Suprapubic skin (tissue), 4 donors: ENCODE data around the gene ITPRIPL1. TPM values are rescaled to one million over a fixed set of nuclear protein-coding genes. Genes with fewer than 3 reads are reported as not detected.
"Not testable (repeated sequence)": the region's sequence is repeated elsewhere in the genome, so short reads cannot be mapped to it uniquely, and the experiment has no call there.

Experiments used
- DNase-seq, 2 donors: peaks; one replicate each; pipeline ENCODE4 v3.0.0-alpha.2; 2019; ENCODE audit warnings: low spot score in 2 of 2
- H3K27ac ChIP-seq: fragments of 200-600 bp; sonication (generic); one replicate; pipeline ENCODE4 v1.5.1; 2019
- H3K27me3 ChIP-seq: fragments of 200-600 bp; sonication (generic); one replicate; pipeline ENCODE4 v1.5.1; 2019
- H3K36me3 ChIP-seq: fragments of 200-600 bp; sonication (generic); one replicate; pipeline ENCODE4 v1.5.1; 2019
- H3K4me1 ChIP-seq: fragments of 200-600 bp; sonication (generic); one replicate; pipeline ENCODE4 v1.5.1; 2019
- H3K4me3 ChIP-seq: fragments of 200-600 bp; sonication (generic); one replicate; pipeline ENCODE4 v1.5.1; 2019; ENCODE audit warnings: mild to moderate bottlenecking
- H3K9me3 ChIP-seq: fragments of 200-600 bp; sonication (generic); one replicate; pipeline ENCODE4 v1.5.1; 2019
- EP300 ChIP-seq: sonication (generic); formaldehyde crosslinking; IDR thresholded peaks from one replicate; pipeline ENCODE4 v1.6.1; 2017; ENCODE audit warnings: antibody characterized with exemption
- POLR2A ChIP-seq, 2 donors: fragments of 450-650 bp; IDR thresholded peaks; one replicate each; pipeline ENCODE4 v1.6.1; 2017; ENCODE audit warnings: antibody characterized with exemption in 2 of 2, mild to moderate bottlenecking in 2 of 2, moderate library complexity in 2 of 2
- POLR2AphosphoS5 ChIP-seq, 3 donors: sonication (generic); formaldehyde crosslinking; IDR thresholded peaks; one replicate each; pipeline ENCODE4 v1.6.1; 2017; ENCODE audit warnings: antibody characterized with exemption in 3 of 3
- WGBS: methylation state at CpG from one replicate; pipeline ENCODE4 v1.1.5; 2018; 5-methylcytosine and 5-hydroxymethylcytosine counted together
- total RNA-seq, 4 donors: library from RNA; depleted of rRNA; stranded (reverse); fragments of >200 nt; gene quantifications; one replicate each; pipeline ENCODE4 v1.1.0, GENCODE V29; 2016
- TF ChIP-seq, protein P1 (sequence below), 2 donors: fragments of 200-600 bp in 1 of 2; fragments of 450-650 bp in 1 of 2; sonication (generic) in 1 of 2; IDR thresholded peaks; one replicate each; pipeline ENCODE4 v1.5.1; 2016 to 2019; ENCODE audit warnings: antibody characterized with exemption in 2 of 2, mild to moderate bottlenecking in 1 of 2, moderate library complexity in 1 of 2

ITPRIPL1 gene
- 1 to 10 TPM in 3 of 4 donors, under 1 TPM in 1; 0.86 to 2.6 (median 2.2) TPM for total RNA-seq

GRCh38 chr2:96325041-96325883, at the start of gene ITPRIPL1:
TSS of gene ITPRIPL1 (plus strand) at chr2:96325317. CDS start at chr2:96325840, 523 bp downstream.
- peak in 1 of 2 donors; percentile 69 for DNase-seq
- TF ChIP-seq POLR2A (IDR thresholded peaks at IDR 0.05) (no peak), POLR2AphosphoS5 (IDR thresholded peaks at IDR 0.05) (no peak), EP300 (no peak)
- TF ChIP-seq, protein P1, sequence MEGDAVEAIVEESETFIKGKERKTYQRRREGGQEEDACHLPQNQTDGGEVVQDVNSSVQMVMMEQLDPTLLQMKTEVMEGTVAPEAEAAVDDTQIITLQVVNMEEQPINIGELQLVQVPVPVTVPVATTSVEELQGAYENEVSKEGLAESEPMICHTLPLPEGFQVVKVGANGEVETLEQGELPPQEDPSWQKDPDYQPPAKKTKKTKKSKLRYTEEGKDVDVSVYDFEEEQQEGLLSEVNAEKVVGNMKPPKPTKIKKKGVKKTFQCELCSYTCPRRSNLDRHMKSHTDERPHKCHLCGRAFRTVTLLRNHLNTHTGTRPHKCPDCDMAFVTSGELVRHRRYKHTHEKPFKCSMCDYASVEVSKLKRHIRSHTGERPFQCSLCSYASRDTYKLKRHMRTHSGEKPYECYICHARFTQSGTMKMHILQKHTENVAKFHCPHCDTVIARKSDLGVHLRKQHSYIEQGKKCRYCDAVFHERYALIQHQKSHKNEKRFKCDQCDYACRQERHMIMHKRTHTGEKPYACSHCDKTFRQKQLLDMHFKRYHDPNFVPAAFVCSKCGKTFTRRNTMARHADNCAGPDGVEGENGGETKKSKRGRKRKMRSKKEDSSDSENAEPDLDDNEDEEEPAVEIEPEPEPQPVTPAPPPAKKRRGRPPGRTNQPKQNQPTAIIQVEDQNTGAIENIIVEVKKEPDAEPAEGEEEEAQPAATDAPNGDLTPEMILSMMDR (IDR thresholded peaks at IDR 0.05): no peak
- peak within 1 kb of the TSS; percentile 63 for H3K4me3 ChIP-seq
- peaks cover 42% of the 10 kb centered on the region for H3K4me1 ChIP-seq
- WGBS: 6% methylated on average over 41 of the region's 58 CpGs
- peak within 1 kb of the TSS; percentile 55 for H3K27ac ChIP-seq
- no peaks in the 10 kb centered on the region for H3K36me3 ChIP-seq
- no peaks in the 10 kb centered on the region for H3K9me3 ChIP-seq
- peaks cover 21% of the 10 kb centered on the region for H3K27me3 ChIP-seq

GRCh38 chr2:96276787-96277499, 48.2 kb upstream of the ITPRIPL1 start:
- Histone ChIP-seq H3K4me3 (no peak overlapping the region), H3K9me3 (no peaks in the 10 kb centered on the region), H3K27me3 (no peaks in the 10 kb centered on the region), H3K27ac (no peak overlapping the region), H3K36me3 (peaks cover 100% of the 10 kb centered on the region), H3K4me1 (no peaks in the 10 kb centered on the region)
- TF ChIP-seq EP300: no peak
- TF ChIP-seq POLR2A (IDR thresholded peaks at IDR 0.05): no peak
- TF ChIP-seq POLR2AphosphoS5 (IDR thresholded peaks at IDR 0.05): no peak
- TF ChIP-seq, protein P1 (IDR thresholded peaks at IDR 0.05): no peak
- 92% methylated on average over 21 of the region's 21 CpGs for WGBS
- DNase-seq: no peak

DNA sequence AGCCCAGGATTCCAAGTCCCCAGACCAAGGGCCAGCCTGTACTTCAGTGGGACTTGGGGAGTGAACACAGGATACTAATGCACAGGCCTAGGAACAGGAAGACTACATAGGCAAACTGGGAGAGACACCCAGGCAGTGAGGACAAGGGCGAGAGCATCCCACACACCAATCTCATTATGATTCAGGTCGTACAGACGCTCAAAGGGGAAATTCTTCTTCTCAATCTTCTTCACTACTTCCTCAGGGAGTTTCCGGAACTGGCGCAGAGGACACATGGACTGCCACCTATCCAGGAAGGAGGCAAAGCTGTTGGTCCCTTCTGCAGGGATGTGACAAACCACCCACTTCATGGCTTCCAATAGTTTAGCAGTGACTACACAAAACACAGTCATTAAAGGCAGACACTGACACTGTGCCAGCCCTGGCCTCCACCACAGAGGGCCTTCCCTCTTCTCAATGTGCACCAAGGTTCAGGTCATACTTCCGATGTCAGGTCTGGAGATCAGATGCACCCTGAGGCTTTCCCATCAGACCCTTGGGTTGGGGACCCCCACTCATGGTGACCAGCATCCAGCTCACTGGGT, 37.8 kb upstream of the ITPRIPL1 start:
- Histone ChIP-seq H3K9me3 (no peaks in the 10 kb centered on the region), H3K27me3 (no peaks in the 10 kb centered on the region), H3K4me3 (no peak overlapping the region), H3K36me3 (peaks cover 100% of the 10 kb centered on the region), H3K4me1 (no peaks in the 10 kb centered on the region), H3K27ac (no peak overlapping the region)
- 76% methylated on average over 6 of the region's 6 CpGs for WGBS
- TF ChIP-seq POLR2AphosphoS5 (IDR thresholded peaks at IDR 0.05) (no peak), EP300 (no peak), POLR2A (IDR thresholded peaks at IDR 0.05) (no peak)
- TF ChIP-seq, protein P1 (IDR thresholded peaks at IDR 0.05): no peak
- no peak for DNase-seq

GRCh38 chr2:96291751-96292150, 33.4 kb upstream of the ITPRIPL1 start:
- Histone ChIP-seq H3K9me3 (no peaks in the 10 kb centered on the region), H3K36me3 (peaks cover 100% of the 10 kb centered on the region), H3K4me3 (no peak overlapping the region), H3K27ac (no peak overlapping the region), H3K4me1 (no peaks in the 10 kb centered on the region), H3K27me3 (no peaks in the 10 kb centered on the region)
- 88% methylated on average over 4 of the region's 5 CpGs for WGBS
- no peak for DNase-seq
- TF ChIP-seq POLR2AphosphoS5 (IDR thresholded peaks at IDR 0.05) (no peak), POLR2A (IDR thresholded peaks at IDR 0.05) (no peak), EP300 (no peak)
- TF ChIP-seq, protein P1 (IDR thresholded peaks at IDR 0.05): no peak

DNA sequence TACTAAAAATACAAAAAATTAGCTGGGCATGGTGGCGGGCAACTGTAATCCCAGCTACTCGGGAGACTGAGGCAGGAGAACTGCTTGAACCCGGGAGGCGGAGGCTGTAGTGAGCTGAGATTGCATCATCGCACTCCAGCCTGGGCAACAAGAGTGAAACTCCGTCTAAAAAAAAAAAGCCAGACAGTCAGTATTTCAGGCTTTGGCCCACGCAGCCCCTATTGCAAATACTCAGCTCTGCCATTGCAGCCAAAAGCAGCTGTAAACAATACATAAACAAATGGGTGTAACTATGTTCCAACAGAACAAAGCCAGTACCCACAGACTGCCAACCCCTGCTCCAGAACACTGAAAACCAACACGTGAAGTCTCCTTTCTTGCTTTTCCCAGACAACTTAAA, 30.8 kb upstream of the ITPRIPL1 start:
- not testable (repeated sequence) for H3K4me1 ChIP-seq, H3K9me3 ChIP-seq, DNase-seq, H3K27ac ChIP-seq, H3K4me3 ChIP-seq, H3K27me3 ChIP-seq
- peaks cover 100% of the 10 kb centered on the region for H3K36me3 ChIP-seq
- WGBS: 85% methylated on average over 8 of the region's 8 CpGs
